Duodenal mucosa (tissue), 2 donors: Measurements from ENCODE around the gene WDPCP.

Experiments
- H3K27ac ChIP-seq: one replicate; pipeline ENCODE4 v1.7.0; 2013; ENCODE audit warnings: low read depth, low read length
- H3K27me3 ChIP-seq, 2 donors: one replicate each; pipeline ENCODE4 v1.7.0; 2013; ENCODE audit warnings: low read length in 2 of 2, control low read depth in 1 of 2; ENCODE audit not compliant: insufficient read depth in 2 of 2, control insufficient read depth in 1 of 2
- H3K36me3 ChIP-seq, 2 donors: one replicate each; pipeline ENCODE4 v1.7.0; 2013; ENCODE audit warnings: low read length in 2 of 2, control low read depth in 1 of 2; ENCODE audit not compliant: insufficient read depth in 2 of 2, control insufficient read depth in 1 of 2
- H3K4me1 ChIP-seq, 2 donors: one replicate each; pipeline ENCODE4 v1.7.0; 2013; ENCODE audit warnings: low read length in 2 of 2, control low read depth in 1 of 2; ENCODE audit not compliant: insufficient read depth in 2 of 2, control insufficient read depth in 1 of 2
- H3K4me3 ChIP-seq, 2 donors: one replicate each; pipeline ENCODE4 v1.7.0; 2013; ENCODE audit warnings: low read length in 2 of 2, low read depth in 1 of 2
- H3K9ac ChIP-seq, 2 donors: one replicate each; pipeline ENCODE4 v1.7.0; 2013; ENCODE audit warnings: low read length in 2 of 2, low read depth in 1 of 2
- H3K9me3 ChIP-seq, 2 donors: one replicate each; pipeline ENCODE4 v1.7.0; 2013; ENCODE audit warnings: low read length in 2 of 2, control low read depth in 1 of 2; ENCODE audit not compliant: control insufficient read depth in 1 of 2

The WDPCP gene

DNA sequence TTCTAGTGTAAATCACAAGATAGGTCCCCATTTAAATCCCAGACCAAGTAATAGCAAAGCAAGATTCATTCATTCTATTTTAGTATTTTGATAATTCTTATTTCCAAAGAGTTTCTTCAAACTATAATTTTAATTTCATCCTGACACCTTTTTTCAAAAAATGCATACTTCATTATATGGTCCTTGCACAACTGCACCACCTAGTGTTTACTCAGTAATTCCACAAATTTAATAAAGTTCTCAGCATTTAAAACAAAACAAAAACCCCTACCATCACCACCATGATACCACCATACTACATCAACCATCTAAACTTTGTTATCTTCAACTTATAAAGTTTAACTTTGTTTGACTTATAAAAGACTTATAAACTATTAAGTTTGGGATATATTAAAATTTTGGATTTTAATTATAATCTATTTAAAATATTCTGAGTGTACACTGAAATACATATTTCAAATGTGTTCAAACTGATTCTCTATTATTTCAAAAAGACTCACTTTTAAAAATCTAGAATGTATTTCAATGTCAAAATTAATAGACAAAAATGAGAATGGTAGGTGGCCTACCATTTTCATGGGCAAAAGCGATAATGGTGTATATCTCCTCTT is 44.2 kb downstream of the WDPCP start:
- Histone ChIP-seq H3K9me3 (no peaks in the 10 kb centered on the region), H3K27me3 (no peaks in the 10 kb centered on the region)

DNA sequence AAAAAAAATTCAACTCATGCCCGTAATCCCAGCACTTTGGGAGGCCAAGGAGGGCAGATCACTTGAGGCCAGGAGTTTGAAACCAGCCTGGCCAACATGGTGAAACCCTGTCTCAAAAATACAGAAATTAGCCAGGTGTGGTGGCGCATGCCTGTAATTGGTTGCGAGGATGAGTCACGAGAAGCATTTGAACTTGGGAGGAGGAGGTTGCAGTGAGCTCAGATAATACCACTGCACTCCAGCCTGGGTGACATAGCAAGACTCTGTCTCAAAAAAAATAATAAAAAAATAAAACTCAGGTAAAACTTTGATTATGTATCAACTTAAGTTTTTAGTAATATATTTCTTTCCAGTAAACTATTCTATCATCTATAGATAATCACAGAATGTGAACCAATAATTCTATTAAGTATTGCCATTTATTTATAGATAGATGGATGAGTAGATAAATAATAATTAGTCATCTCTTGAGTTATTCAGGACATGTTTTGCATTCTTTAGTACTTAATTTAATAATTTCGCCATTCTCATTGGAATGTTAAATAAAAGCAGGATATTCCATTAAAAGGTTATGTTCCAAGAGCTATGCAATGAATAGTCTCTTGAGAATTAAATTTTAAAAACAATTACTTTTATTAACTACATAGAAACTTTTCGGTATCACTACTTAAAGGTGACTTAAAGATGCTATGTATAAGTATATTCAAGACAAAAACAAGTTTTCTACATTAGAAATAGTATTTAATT is 48.7 kb downstream of the WDPCP start:
- Histone ChIP-seq H3K27me3 (no peaks in the 10 kb centered on the region), H3K9me3 (no peaks in the 10 kb centered on the region), H3K9ac (no peak overlapping the region), H3K4me3 (no peak overlapping the region), H3K4me1 (no peaks in the 10 kb centered on the region), H3K36me3 (no peaks in the 10 kb centered on the region), H3K27ac (no peak overlapping the region)

More for the DNA sequence above, 44.2 kb downstream of the WDPCP start:
- Histone ChIP-seq H3K27ac (no peak overlapping the region), H3K9ac (no peak overlapping the region), H3K4me3 (no peak overlapping the region), H3K36me3 (no peaks in the 10 kb centered on the region), H3K4me1 (no peaks in the 10 kb centered on the region)

DNA sequence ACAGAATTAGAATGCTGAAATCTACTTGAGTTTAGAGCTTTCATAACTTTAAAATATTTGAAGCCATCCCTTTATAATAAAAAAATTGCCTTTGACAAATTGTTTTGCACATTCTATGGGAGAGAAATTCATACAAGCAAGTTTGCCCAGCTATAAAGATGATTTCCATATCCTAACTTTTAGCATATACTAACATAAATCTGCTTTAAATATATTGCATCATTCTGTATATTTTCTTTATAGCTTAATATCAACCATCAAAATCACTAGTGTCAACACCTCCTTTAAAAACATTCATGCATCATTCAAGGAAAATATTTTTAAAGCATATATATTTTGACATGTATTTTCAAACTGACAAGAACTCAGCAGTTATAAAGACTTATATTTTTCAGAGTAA is 49.9 kb downstream of the WDPCP start:
- H3K36me3 ChIP-seq, result no peaks in the 10 kb centered on the region
- H3K4me3 ChIP-seq, result no peak overlapping the region
- H3K9ac ChIP-seq, result no peak overlapping the region
- H3K4me1 ChIP-seq, result no peaks in the 10 kb centered on the region
- H3K27me3 ChIP-seq, result no peaks in the 10 kb centered on the region
- H3K27ac ChIP-seq, result no peak overlapping the region
- no peaks in the 10 kb centered on the region for H3K9me3 ChIP-seq

DNA sequence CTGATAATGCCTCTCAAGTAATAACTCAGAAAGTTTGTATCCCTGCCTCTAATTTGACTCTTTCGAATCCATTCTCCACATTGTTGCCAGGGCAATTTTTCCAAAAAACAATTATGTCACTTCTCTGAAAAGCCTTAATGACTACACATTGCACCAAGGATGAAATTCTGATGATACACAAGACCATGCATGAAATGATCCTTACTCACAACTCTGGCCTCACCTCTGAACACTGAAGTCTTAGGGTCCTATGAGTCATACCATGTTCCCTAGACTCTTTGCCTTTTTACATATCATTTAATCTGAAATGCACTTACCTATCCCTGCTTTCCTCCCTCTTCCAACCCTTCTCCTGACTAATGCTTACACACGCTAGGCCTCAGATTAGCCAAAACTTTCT is 51.0 kb downstream of the WDPCP start:
- Histone ChIP-seq H3K36me3 (no peaks in the 10 kb centered on the region), H3K9me3 (no peaks in the 10 kb centered on the region), H3K27me3 (no peaks in the 10 kb centered on the region), H3K4me3 (no peak overlapping the region), H3K27ac (no peak overlapping the region), H3K4me1 (no peaks in the 10 kb centered on the region), H3K9ac (no peak overlapping the region)

DNA sequence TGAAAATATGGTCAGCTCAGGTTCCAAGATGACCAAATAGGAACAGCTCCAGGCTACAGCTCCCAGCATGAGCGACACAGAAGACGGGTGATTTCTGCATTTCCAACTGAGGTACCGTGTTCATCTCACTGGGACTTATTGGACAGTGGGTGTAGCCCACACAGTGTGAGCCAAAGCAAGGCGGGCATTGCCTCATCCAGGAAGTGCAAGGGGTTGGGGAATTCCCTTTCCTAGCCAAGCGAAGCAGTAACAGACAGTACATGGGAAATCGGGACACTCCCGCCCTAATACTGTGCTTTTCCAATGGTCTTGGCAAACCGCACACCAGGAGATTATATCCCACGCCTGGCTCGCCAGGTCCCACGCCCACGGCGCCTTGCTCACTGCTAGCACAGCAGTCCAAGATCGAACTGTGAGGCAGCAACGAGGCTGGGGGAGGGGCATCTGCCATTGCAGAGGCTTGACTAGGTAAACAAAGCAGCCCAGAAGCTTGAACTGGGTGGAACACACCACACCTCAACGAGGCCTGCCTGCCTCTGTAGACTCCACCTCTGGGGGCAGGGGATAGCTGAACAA is 57.5 kb downstream of the WDPCP start:
- Histone ChIP-seq H3K4me3 (no peak overlapping the region), H3K9ac (no peak overlapping the region), H3K36me3 (no peaks in the 10 kb centered on the region), H3K27ac (no peak overlapping the region), H3K27me3 (no peaks in the 10 kb centered on the region), H3K9me3 (peaks cover 0 to 6% of the 10 kb centered on the region in 2 donors), H3K4me1 (no peaks in the 10 kb centered on the region)

DNA sequence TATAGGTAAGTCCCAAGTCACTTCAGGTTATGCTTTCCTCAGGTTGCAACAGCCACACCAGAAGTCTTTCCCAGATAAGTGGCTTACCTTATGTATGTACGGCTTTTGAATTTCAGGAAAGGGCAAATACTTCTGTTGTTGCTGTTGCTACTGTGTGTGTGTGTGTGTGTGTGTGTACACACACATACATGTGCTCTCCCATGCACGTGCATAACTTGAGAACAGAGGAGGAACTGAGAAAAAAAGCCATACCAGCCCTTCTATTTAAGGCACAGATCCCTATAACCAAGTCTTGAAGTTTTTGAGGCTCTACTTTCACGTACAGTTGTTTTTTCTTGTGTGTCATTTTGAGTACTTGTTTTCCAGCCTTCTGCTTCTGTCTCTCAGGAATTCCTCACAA is 62.4 kb downstream of the WDPCP start:
- H3K27me3 ChIP-seq, result no peaks in the 10 kb centered on the region

DNA sequence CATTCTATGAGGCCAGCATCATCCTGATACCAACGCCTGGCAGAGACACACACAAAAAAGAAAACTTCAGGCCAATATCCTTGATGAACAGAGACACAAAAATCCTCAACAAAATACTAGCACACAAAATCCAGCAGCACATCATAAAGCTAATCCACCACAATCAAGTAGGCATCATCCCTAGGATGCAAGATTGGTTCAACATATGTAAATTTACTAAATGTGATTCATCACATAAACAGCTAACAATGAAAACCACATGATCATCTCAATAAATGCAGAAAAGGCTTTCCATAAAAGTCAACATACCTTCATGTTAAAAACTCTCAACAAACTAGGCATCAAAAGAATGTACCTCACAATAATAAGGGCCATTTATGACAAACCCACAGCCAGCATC is 65.3 kb downstream of the WDPCP start:
- Histone ChIP-seq H3K4me1 (no peaks in the 10 kb centered on the region), H3K4me3 (no peak overlapping the region), H3K27me3 (no peaks in the 10 kb centered on the region), H3K36me3 (no peaks in the 10 kb centered on the region), H3K9me3 (peaks cover 5 to 14% of the 10 kb centered on the region in 2 donors), H3K27ac (no peak overlapping the region), H3K9ac (no peak overlapping the region)

More for the DNA sequence above, 62.4 kb downstream of the WDPCP start:
- Histone ChIP-seq H3K36me3 (no peaks in the 10 kb centered on the region), H3K9ac (no peak overlapping the region), H3K27ac (no peak overlapping the region), H3K4me1 (no peaks in the 10 kb centered on the region), H3K9me3 (peaks cover 6 to 13% of the 10 kb centered on the region in 2 donors), H3K4me3 (no peak overlapping the region)

DNA sequence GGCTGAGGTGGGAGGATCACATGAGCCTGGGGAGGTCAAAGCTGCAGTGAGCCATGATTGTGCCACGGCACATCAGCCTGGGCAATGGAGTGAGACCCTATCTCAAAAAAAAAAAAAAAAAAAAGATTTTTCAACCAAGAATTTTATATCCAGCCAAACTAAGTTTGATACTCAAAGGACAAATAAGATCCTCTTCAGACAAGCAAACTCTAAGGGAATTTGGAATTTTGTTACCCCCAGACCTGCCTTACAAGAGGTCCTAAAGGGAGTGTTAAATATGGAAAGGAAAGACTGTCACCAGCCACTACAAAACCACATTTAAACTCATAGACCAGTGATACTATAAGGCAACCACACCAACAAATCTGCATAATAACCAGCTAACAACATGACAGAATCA is 67.5 kb downstream of the WDPCP start:
- no peaks in the 10 kb centered on the region for H3K4me1 ChIP-seq
- H3K27ac ChIP-seq, result no peak overlapping the region
- H3K27me3 ChIP-seq, result no peaks in the 10 kb centered on the region
- peaks cover 5 to 14% of the 10 kb centered on the region in 2 donors for H3K9me3 ChIP-seq
- no peak overlapping the region for H3K9ac ChIP-seq
- H3K4me3 ChIP-seq, result no peak overlapping the region
- no peaks in the 10 kb centered on the region for H3K36me3 ChIP-seq

DNA sequence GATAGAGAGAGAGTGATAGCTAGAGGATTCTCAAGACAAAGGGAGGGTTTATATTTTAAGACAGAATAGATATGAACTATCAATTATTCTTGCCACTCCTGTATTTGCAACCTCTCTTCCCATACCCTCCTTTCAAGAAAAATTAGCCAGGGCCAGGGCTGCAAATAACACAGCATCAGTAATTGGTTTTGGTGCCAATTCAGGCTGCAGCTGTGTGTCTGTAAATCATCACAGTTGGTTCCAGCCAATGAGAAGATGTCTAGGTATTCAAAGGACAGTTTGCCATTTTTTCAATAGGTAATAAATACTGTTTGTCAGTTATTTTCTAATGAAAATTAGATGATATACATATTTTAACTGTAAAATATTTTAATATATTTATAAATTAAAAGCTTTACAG is 73.5 kb downstream of the WDPCP start:
- Histone ChIP-seq H3K4me3 (no peak overlapping the region), H3K36me3 (no peaks in the 10 kb centered on the region), H3K27ac (no peak overlapping the region), H3K27me3 (no peaks in the 10 kb centered on the region), H3K4me1 (no peaks in the 10 kb centered on the region), H3K9me3 (peaks cover 0 to 2% of the 10 kb centered on the region in 2 donors), H3K9ac (no peak overlapping the region)

DNA sequence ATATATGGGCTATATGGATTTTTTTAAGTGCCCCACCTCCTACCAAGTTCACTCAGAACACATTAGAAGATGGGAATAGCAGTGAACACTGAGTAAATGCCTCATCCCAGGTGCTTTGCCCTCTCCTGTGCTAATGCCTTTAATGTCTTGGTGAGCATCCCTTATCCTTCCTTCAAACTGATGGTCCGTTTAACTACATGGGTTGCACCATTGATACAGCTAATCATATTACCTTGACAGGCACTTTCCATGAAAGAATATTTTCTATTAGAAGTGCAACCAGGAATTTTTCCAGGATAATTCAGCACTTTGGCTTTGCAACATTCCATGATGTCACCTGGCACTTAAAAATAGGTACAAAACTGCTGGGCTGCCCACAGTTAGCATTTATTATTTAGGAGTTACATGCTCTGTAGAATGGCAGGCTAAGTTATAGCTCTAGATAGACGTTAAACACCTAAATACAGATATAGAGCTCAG is 74.0 kb downstream of the WDPCP start:
- Histone ChIP-seq H3K9ac (no peak overlapping the region), H3K27me3 (no peaks in the 10 kb centered on the region), H3K4me3 (no peak overlapping the region), H3K9me3 (peaks cover 0 to 2% of the 10 kb centered on the region in 2 donors), H3K27ac (no peak overlapping the region), H3K36me3 (no peaks in the 10 kb centered on the region), H3K4me1 (no peaks in the 10 kb centered on the region)
